Measurements from ENCODE around the gene ARHGAP22. TPM values are rescaled to one million over a fixed set of nuclear protein-coding genes. Genes with fewer than 3 reads are reported as not detected.

ARHGAP22 gene
- total RNA-seq, 1 donor from 2014 or later = 3.8 TPM

- no peaks in the 10 kb centered on the region for H3K9me3 ChIP-seq (replicated peaks)
- no peak for DNase-seq
- TF ChIP-seq, protein P1, sequence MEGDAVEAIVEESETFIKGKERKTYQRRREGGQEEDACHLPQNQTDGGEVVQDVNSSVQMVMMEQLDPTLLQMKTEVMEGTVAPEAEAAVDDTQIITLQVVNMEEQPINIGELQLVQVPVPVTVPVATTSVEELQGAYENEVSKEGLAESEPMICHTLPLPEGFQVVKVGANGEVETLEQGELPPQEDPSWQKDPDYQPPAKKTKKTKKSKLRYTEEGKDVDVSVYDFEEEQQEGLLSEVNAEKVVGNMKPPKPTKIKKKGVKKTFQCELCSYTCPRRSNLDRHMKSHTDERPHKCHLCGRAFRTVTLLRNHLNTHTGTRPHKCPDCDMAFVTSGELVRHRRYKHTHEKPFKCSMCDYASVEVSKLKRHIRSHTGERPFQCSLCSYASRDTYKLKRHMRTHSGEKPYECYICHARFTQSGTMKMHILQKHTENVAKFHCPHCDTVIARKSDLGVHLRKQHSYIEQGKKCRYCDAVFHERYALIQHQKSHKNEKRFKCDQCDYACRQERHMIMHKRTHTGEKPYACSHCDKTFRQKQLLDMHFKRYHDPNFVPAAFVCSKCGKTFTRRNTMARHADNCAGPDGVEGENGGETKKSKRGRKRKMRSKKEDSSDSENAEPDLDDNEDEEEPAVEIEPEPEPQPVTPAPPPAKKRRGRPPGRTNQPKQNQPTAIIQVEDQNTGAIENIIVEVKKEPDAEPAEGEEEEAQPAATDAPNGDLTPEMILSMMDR (IDR thresholded peaks at IDR 0.05; ENCODE audit: borderline replicate concordance) = no peak
- H3K36me3 ChIP-seq = no peaks in the 10 kb centered on the region
- H3K4me3 ChIP-seq = no peak overlapping the region
- H3K27me3 ChIP-seq (ENCODE audit: low read depth) = no peaks in the 10 kb centered on the region
- H3K27ac ChIP-seq (replicated peaks) = no peak overlapping the region
- H3K4me1 ChIP-seq = peaks cover 10% of the 10 kb centered on the region
- intact Hi-C loops (cut with micrococcal nuclease) = no loop called here
These were observed 108.6 kb downstream of the ARHGAP22 start for GRCh38 chr10:48496105-48496830.

DNA sequence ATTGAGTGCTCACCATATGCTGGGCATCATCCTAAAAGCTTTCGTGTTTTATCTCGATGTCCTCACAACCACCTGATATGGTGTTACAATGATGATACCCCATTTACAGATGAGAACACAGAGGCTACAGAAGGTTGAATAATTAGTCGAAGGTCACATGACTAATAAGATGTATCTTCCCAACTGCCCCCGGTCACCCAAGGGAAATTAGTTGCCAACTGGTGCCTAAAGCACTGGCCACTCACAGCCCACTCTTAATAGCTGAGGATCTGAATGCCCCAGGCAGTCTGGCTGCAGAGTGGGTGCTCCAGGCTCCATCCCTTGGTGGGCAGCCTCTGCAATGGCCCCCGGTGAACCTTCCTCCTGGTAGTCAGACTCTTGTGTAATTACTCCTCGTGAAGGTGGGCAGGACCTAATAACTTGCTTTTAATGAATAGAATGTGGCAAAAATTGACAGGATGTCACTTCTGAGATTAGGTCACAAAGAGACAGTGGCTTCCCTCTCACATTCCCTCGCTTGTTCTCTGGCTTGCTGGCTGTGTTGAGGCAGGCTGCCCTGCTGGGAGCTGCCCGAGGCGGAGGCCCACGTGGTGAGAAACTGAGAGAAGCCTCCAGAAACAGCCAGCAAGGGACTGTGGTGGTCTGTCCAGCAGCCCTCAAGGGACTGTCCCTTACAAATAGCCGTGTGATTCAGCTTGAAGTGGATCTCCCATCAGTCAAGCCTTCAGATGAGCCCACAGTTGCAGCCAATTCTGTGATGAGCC lies 109.4 kb downstream of the ARHGAP22 start:
- Histone ChIP-seq H3K4me3 (no peak overlapping the region), H3K27me3 (ENCODE audit: low read depth) (no peaks in the 10 kb centered on the region), H3K9me3 (replicated peaks) (no peaks in the 10 kb centered on the region), H3K36me3 (no peaks in the 10 kb centered on the region), H3K27ac (replicated peaks) (no peak overlapping the region), H3K4me1 (peaks cover 10% of the 10 kb centered on the region)
- TF ChIP-seq, protein P1 (IDR thresholded peaks at IDR 0.05; ENCODE audit: borderline replicate concordance) = no peak
- intact Hi-C loops (cut with micrococcal nuclease) = no loop called here
- DNase-seq = no peak

- H3K27me3 ChIP-seq (ENCODE audit: low read depth) = no peaks in the 10 kb centered on the region
- H3K27ac ChIP-seq (replicated peaks) = no peak overlapping the region
- intact Hi-C loops (cut with micrococcal nuclease) = no loop called here
- no peaks in the 10 kb centered on the region for H3K36me3 ChIP-seq
- H3K4me3 ChIP-seq = no peak overlapping the region
- H3K9me3 ChIP-seq (replicated peaks) = no peaks in the 10 kb centered on the region
- peaks cover 10% of the 10 kb centered on the region for H3K4me1 ChIP-seq
- TF ChIP-seq, protein P1 (IDR thresholded peaks at IDR 0.05; ENCODE audit: borderline replicate concordance) = no peak
- no peak for DNase-seq
These were observed 110.3 kb downstream of the ARHGAP22 start for GRCh38 chr10:48494611-48495010.

DNA sequence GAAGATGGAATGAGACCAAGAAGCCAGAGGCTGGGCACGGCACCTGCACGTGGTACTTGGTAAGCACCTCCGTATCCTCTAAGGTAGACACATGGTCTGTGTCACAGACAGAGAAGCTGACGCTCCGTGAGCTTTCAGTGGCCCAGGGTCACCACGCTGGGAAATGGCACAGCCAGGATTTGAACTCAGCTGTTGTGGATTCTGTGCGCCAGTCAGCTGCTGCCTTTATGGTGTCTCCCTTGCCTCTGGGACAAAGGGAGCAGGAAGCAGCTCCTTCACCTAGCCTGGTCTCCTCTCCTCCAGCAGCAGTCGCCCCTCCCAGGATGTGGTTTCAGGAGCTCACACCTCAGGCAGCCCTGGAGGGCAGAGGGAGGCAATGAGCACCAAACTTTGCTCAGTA lies 110.8 kb downstream of the ARHGAP22 start:
- H3K27ac ChIP-seq (replicated peaks) = no peak overlapping the region
- TF ChIP-seq, protein P1 (IDR thresholded peaks at IDR 0.05; ENCODE audit: borderline replicate concordance) = no peak
- intact Hi-C loops (cut with micrococcal nuclease) = no loop called here
- H3K27me3 ChIP-seq (ENCODE audit: low read depth) = no peaks in the 10 kb centered on the region
- no peaks in the 10 kb centered on the region for H3K9me3 ChIP-seq (replicated peaks)
- no peak overlapping the region for H3K4me3 ChIP-seq
- no peak for DNase-seq
- peaks cover 10% of the 10 kb centered on the region for H3K4me1 ChIP-seq
- H3K36me3 ChIP-seq = no peaks in the 10 kb centered on the region

GRCh38 chr10:48493083-48493871 lies 111.6 kb downstream of the ARHGAP22 start:
- no peaks in the 10 kb centered on the region for H3K36me3 ChIP-seq
- no peak overlapping the region for H3K27ac ChIP-seq (replicated peaks)
- TF ChIP-seq, protein P1 (IDR thresholded peaks at IDR 0.05; ENCODE audit: borderline replicate concordance) = peak; percentile 16
- no peaks in the 10 kb centered on the region for H3K27me3 ChIP-seq (ENCODE audit: low read depth)
- H3K9me3 ChIP-seq (replicated peaks) = no peaks in the 10 kb centered on the region
- H3K4me1 ChIP-seq = peaks cover 10% of the 10 kb centered on the region
- peak; percentile 54 for DNase-seq
- H3K4me3 ChIP-seq = no peak overlapping the region
- intact Hi-C loops (cut with micrococcal nuclease) = no loop called here
